HCT116 (cell line): ENCODE measurements around the gene TPK1. TPM values are rescaled to one million over a fixed set of nuclear protein-coding genes. Genes with fewer than 3 reads are reported as not detected.

Experiments
- ATAC-seq: fragments of 200-7000 bp; cut with Tn5 transposase; 2 replicates; pipeline ENCODE4 v1.9.1; 2020; ENCODE audit warnings: mild to moderate bottlenecking, moderate library complexity
- BruUV-seq: library from RNA; stranded (reverse); fragments of 400-500 nt; replicated peaks from 2 replicates; lab custom pipeline; 2021; lab: Mats Ljungman, UMichigan
- CTCF ChIA-PET: fragments of 300-600 bp; sonication (Branson Sonifier 250); formaldehyde crosslinking; loops from one replicate; lab custom pipeline; 2021; ENCODE audit warnings: antibody characterized with exemption; lab: Charles Lee
- POLR2A ChIA-PET: fragments of 300-600, 350-600 bp; sonication (Branson Sonifier 250); formaldehyde crosslinking; loops from one replicate; lab custom pipeline; 2021; ENCODE audit warnings: antibody characterized with exemption; lab: Charles Lee
- RAD21 ChIA-PET, 2 experiments: fragments of 300-600 bp; sonication (Branson Sonifier 250); formaldehyde crosslinking; loops; one replicate each; lab custom pipeline; 2023; ENCODE audit warnings: low total read pairs in 2 of 2; ENCODE audit not compliant: uncharacterized antibody in 2 of 2, unreplicated experiment in 2 of 2, low non-redundant PET in 1 of 2; lab: Charles Lee
- DNase-seq: peaks from one replicate; pipeline ENCODE4 v3.0.0-alpha.2; 2010; ENCODE audit warnings: low read depth, low spot score
- H2AFZ ChIP-seq: fragments of 200-600 bp; shearing (Covaris generic), sonication (generic); 2 replicates; pipeline ENCODE4 v1.6.1; 2017; ENCODE audit warnings: low read depth, mixed run types, mixed read lengths, antibody characterized with exemption, low read length; ENCODE audit not compliant: poor library complexity, severe bottlenecking
- H3K27ac ChIP-seq: 2 replicates; pipeline ENCODE4 v1.5.1; 2012; ENCODE audit warnings: low read depth, low read length
- H3K27me3 ChIP-seq: fragments of 200-600 bp; sonication (generic); 2 replicates; pipeline ENCODE4 v1.6.1; 2016; ENCODE audit warnings: mixed run types, low read length, mixed read lengths; ENCODE audit not compliant: insufficient read depth
- H3K36me3 ChIP-seq, 2 experiments: fragments of 200-500 bp in 1 of 2; fragments of 200-600 bp in 1 of 2; sonication (Bioruptor generic) in 1 of 2; sonication (generic) in 1 of 2; 2 replicates each; pipeline versions ENCODE4 v1.5.1 to v1.6.1; 2014 to 2016; ENCODE audit warnings: low read length in 2 of 2, inconsistent platforms in 1 of 2, mixed read lengths in 1 of 2, mixed run types in 1 of 2; ENCODE audit not compliant: insufficient read depth in 2 of 2, control insufficient read depth in 1 of 2
- H3K4me1 ChIP-seq, 2 experiments: fragments of 200-600 bp in 1 of 2; sonication (generic) in 1 of 2; 2 replicates each; pipeline versions ENCODE4 v1.5.1 to v1.6.1; 2012 to 2017; ENCODE audit warnings: low read length in 2 of 2, inconsistent platforms in 1 of 2, mild to moderate bottlenecking in 1 of 2, mixed read lengths in 1 of 2, mixed run types in 1 of 2, moderate library complexity in 1 of 2; ENCODE audit not compliant: insufficient read depth in 2 of 2, control insufficient read depth in 1 of 2
- H3K4me2 ChIP-seq: fragments of 200-600 bp; sonication (generic); 2 replicates; pipeline ENCODE4 v1.6.1; 2017; ENCODE audit warnings: mixed run types, low read length, mixed read lengths
- H3K4me3 ChIP-seq, 2 experiments: fragments of 200-600 bp in 1 of 2; sonication (generic) in 1 of 2; replicated peaks in 1 of 2; 2 replicates each; pipeline ENCODE4 v1.5.1; 2011 to 2016; ENCODE audit warnings: low read length in 2 of 2, control low read depth in 1 of 2, low read depth in 1 of 2, mild to moderate bottlenecking in 1 of 2, mixed read lengths in 1 of 2, mixed run types in 1 of 2
- H3K79me2 ChIP-seq: fragments of 200-600 bp; sonication (generic); 2 replicates; pipeline ENCODE4 v1.6.1; 2017; ENCODE audit warnings: mild to moderate bottlenecking, mixed run types, low read length, moderate library complexity, mixed read lengths; ENCODE audit not compliant: insufficient read depth
- H3K9ac ChIP-seq: fragments of 200-600 bp; sonication (generic); 2 replicates; pipeline ENCODE4 v1.6.1; 2016; ENCODE audit warnings: low read length, mixed read lengths
- H3K9me2 ChIP-seq: fragments of 200-600 bp; sonication (generic), shearing (Covaris generic); 2 replicates; pipeline ENCODE4 v1.6.1; 2017; ENCODE audit warnings: mixed run types, mild to moderate bottlenecking, moderate library complexity; ENCODE audit not compliant: insufficient read depth
- H3K9me3 ChIP-seq, 2 experiments: fragments of 200-500 bp in 1 of 2; fragments of 200-600 bp in 1 of 2; sonication (Bioruptor generic) in 1 of 2; sonication (generic) in 1 of 2; 2 replicates each; pipeline ENCODE4 v1.6.1; 2014 to 2017; ENCODE audit warnings: low read length in 2 of 2, mixed read lengths in 2 of 2, inconsistent platforms in 1 of 2, low read depth in 1 of 2, mild to moderate bottlenecking in 1 of 2, mixed run types in 1 of 2, moderate library complexity in 1 of 2; ENCODE audit not compliant: control insufficient read depth in 1 of 2, insufficient read depth in 1 of 2
- H4K20me1 ChIP-seq: fragments of 200-600 bp; sonication (generic), shearing (Covaris generic); 2 replicates; pipeline ENCODE4 v1.6.1; 2017; ENCODE audit warnings: mixed run types, mild to moderate bottlenecking, moderate library complexity; ENCODE audit not compliant: insufficient read depth
- CEBPB ChIP-seq: IDR thresholded peaks from 2 replicates; pipeline ENCODE4 v1.6.1; 2012; ENCODE audit warnings: low read depth
- EGR1 ChIP-seq: IDR thresholded peaks from 2 replicates; pipeline ENCODE4 v1.6.1; 2012; ENCODE audit warnings: low read depth
- ELF1 ChIP-seq: IDR thresholded peaks from 2 replicates; pipeline ENCODE4 v1.6.1; 2012; ENCODE audit warnings: low read depth, borderline replicate concordance
- EZH2 ChIP-seq: fragments of 200-600 bp; sonication (generic); IDR thresholded peaks from 2 replicates; pipeline ENCODE4 v1.6.1; 2017; ENCODE audit warnings: antibody characterized with exemption, mixed run types
- EZH2phosphoT487 ChIP-seq: fragments of 200-600 bp; IDR thresholded peaks from 2 replicates; pipeline ENCODE4 v1.6.1; 2018; ENCODE audit warnings: antibody characterized with exemption, borderline replicate concordance
- JUND ChIP-seq: IDR thresholded peaks from 2 replicates; pipeline ENCODE4 v1.6.1; 2012
- RAD21 ChIP-seq: IDR thresholded peaks from 2 replicates; pipeline ENCODE4 v1.6.1; 2012; ENCODE audit warnings: low read depth, mild to moderate bottlenecking
- TCF7L2 ChIP-seq: IDR thresholded peaks from 2 replicates; pipeline ENCODE4 v1.7.0; 2011; ENCODE audit warnings: borderline replicate concordance, inconsistent platforms; ENCODE audit not compliant: insufficient read depth, insufficient read length; ENCODE audit errors: extremely low read depth
- YY1 ChIP-seq: IDR thresholded peaks from 2 replicates; pipeline ENCODE4 v1.6.1; 2011; ENCODE audit warnings: low read length, low read depth, moderate library complexity, mild to moderate bottlenecking; ENCODE audit not compliant: insufficient replicate concordance; ENCODE audit errors: extremely low read depth
- ZFX ChIP-seq: fragments of 450-650 bp; IDR thresholded peaks from 2 replicates; pipeline ENCODE4 v1.6.1; 2017
- ZNF274 ChIP-seq: fragments of 200-500 bp; sonication (Bioruptor generic); IDR thresholded peaks from 2 replicates; pipeline ENCODE4 v1.6.1; 2014; ENCODE audit warnings: mild to moderate bottlenecking, low read depth, low read length, inconsistent platforms
- intact Hi-C: fragments of 100-400 bp; cut with micrococcal nuclease; formaldehyde crosslinking; loops from 2 replicates; pipeline ENCODE4 v1.10.0; 2022
- total RNA-seq: library from RNA; stranded (reverse); gene quantifications from one replicate; pipeline ENCODE4 v1.2.1, GENCODE V29; 2021; ENCODE audit not compliant: unreplicated experiment
- TF ChIP-seq, protein P1 (sequence below): IDR thresholded peaks from 2 replicates; pipeline ENCODE4 v1.6.1; 2012
- TF ChIP-seq, protein P2 (sequence below): IDR thresholded peaks from 2 replicates; pipeline ENCODE4 v1.6.1; 2012; ENCODE audit warnings: low read depth
- TF ChIP-seq, protein P3 (sequence below): IDR thresholded peaks from 2 replicates; pipeline ENCODE4 v1.6.1; 2011; ENCODE audit warnings: mild to moderate bottlenecking, low read length, moderate library complexity; ENCODE audit not compliant: insufficient replicate concordance; ENCODE audit errors: extremely low read depth
- TF ChIP-seq, protein P4 (sequence below): IDR thresholded peaks from 2 replicates; pipeline ENCODE4 v1.6.1; 2012

TPK1 gene
- total RNA-seq, 1 experiment from 2014 or later, result 5.4 TPM

DNA sequence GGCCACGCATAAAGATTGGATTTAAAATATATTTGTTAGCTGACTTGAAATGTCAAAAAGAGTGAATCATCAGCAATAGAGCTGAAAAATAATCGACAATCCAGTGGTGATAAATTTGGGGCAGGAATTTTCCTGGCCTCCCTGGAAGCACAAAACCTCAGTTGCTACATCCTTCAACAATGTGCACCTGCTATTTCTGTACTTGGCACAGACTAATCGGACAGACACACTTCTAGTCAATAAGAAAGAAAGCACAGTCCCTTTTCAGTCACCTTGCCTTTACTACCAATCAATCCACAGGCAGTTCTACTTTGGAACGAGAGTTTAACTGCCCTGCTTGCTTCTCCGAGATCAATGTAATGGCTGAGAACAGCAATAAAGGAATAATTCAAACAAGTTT, 335.6 kb downstream of the TPK1 start:
- POLR2A ChIA-PET, result no interaction called here
- Histone ChIP-seq H3K79me2 (no peaks in the 10 kb centered on the region), H3K4me1 (no peaks in the 10 kb centered on the region), H3K36me3 (no peaks in the 10 kb centered on the region), H4K20me1 (no peaks in the 10 kb centered on the region), H3K27me3 (no peaks in the 10 kb centered on the region), H3K4me3 (no peak overlapping the region), H3K9me2 (no peaks in the 10 kb centered on the region), H2AFZ (no peak overlapping the region), H3K4me2 (no peak overlapping the region), H3K9me3 (no peaks in the 10 kb centered on the region), H3K27ac (no peak overlapping the region), H3K9ac (no peak overlapping the region)
- CTCF ChIA-PET, result no interaction called here
- no peak for ATAC-seq
- RAD21 ChIA-PET, result no interaction called here
- no peak for DNase-seq
- TF ChIP-seq, protein P1, sequence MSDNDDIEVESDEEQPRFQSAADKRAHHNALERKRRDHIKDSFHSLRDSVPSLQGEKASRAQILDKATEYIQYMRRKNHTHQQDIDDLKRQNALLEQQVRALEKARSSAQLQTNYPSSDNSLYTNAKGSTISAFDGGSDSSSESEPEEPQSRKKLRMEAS, result no peak
- TF ChIP-seq JUND, result no peak
- no peak for TF ChIP-seq ELF1
- no peak for TF ChIP-seq RAD21
- TF ChIP-seq CEBPB, result no peak
- no peak for TF ChIP-seq EZH2
- TF ChIP-seq, protein P2, sequence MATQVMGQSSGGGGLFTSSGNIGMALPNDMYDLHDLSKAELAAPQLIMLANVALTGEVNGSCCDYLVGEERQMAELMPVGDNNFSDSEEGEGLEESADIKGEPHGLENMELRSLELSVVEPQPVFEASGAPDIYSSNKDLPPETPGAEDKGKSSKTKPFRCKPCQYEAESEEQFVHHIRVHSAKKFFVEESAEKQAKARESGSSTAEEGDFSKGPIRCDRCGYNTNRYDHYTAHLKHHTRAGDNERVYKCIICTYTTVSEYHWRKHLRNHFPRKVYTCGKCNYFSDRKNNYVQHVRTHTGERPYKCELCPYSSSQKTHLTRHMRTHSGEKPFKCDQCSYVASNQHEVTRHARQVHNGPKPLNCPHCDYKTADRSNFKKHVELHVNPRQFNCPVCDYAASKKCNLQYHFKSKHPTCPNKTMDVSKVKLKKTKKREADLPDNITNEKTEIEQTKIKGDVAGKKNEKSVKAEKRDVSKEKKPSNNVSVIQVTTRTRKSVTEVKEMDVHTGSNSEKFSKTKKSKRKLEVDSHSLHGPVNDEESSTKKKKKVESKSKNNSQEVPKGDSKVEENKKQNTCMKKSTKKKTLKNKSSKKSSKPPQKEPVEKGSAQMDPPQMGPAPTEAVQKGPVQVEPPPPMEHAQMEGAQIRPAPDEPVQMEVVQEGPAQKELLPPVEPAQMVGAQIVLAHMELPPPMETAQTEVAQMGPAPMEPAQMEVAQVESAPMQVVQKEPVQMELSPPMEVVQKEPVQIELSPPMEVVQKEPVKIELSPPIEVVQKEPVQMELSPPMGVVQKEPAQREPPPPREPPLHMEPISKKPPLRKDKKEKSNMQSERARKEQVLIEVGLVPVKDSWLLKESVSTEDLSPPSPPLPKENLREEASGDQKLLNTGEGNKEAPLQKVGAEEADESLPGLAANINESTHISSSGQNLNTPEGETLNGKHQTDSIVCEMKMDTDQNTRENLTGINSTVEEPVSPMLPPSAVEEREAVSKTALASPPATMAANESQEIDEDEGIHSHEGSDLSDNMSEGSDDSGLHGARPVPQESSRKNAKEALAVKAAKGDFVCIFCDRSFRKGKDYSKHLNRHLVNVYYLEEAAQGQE, result no peak
- no peak for TF ChIP-seq ZNF274
- TF ChIP-seq, protein P3, sequence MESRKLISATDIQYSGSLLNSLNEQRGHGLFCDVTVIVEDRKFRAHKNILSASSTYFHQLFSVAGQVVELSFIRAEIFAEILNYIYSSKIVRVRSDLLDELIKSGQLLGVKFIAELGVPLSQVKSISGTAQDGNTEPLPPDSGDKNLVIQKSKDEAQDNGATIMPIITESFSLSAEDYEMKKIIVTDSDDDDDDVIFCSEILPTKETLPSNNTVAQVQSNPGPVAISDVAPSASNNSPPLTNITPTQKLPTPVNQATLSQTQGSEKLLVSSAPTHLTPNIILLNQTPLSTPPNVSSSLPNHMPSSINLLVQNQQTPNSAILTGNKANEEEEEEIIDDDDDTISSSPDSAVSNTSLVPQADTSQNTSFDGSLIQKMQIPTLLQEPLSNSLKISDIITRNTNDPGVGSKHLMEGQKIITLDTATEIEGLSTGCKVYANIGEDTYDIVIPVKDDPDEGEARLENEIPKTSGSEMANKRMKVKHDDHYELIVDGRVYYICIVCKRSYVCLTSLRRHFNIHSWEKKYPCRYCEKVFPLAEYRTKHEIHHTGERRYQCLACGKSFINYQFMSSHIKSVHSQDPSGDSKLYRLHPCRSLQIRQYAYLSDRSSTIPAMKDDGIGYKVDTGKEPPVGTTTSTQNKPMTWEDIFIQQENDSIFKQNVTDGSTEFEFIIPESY, result no peak
- TF ChIP-seq EZH2phosphoT487, result no peak
- TF ChIP-seq TCF7L2, result no peak
- TF ChIP-seq EGR1, result no peak
- no peak for TF ChIP-seq YY1
- no peak for TF ChIP-seq ZFX
- TF ChIP-seq, protein P4, sequence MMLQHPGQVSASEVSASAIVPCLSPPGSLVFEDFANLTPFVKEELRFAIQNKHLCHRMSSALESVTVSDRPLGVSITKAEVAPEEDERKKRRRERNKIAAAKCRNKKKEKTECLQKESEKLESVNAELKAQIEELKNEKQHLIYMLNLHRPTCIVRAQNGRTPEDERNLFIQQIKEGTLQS, result no peak
- intact Hi-C loops, result no loop called here
- BruUV-seq, result no TSS peak
